Neutrophil (primary cell): Measurements from ENCODE around the gene RANBP1.

ENCODE experiments used
- H3K27ac ChIP-seq: fragments of 200-600 bp; sonication (generic); 2 replicates; pipeline ENCODE4 v1.5.1; 2016; ENCODE audit warnings: mild to moderate bottlenecking, moderate library complexity
- H3K27me3 ChIP-seq: fragments of 200-600 bp; sonication (generic); 2 replicates; pipeline ENCODE4 v1.6.0; 2016; ENCODE audit warnings: mild to moderate bottlenecking
- H3K36me3 ChIP-seq: fragments of 200-600 bp; sonication (generic); 2 replicates; pipeline ENCODE4 v1.5.1; 2017
- H3K4me1 ChIP-seq, 2 experiments: fragments of 200-600 bp in 1 of 2; sonication (generic) in 1 of 2; 1 replicate in 1 of 2; 2 replicates in 1 of 2; pipeline versions ENCODE4 v1.5.1 to v1.6.1; 2013 to 2016; ENCODE audit warnings: low read depth in 1 of 2, low read length in 1 of 2, mild to moderate bottlenecking in 1 of 2, moderate library complexity in 1 of 2; ENCODE audit not compliant: control insufficient read depth in 1 of 2, insufficient read depth in 1 of 2
- H3K4me3 ChIP-seq, 2 experiments: fragments of 200-600 bp in 1 of 2; sonication (generic) in 1 of 2; 1 replicate in 1 of 2; 2 replicates in 1 of 2; pipeline ENCODE4 v1.5.1; 2013 to 2016; ENCODE audit warnings: low read depth in 1 of 2, low read length in 1 of 2, mild to moderate bottlenecking in 1 of 2, moderate library complexity in 1 of 2
- H3K9me3 ChIP-seq: fragments of 200-600 bp; sonication (generic); 2 replicates; pipeline ENCODE4 v1.5.1; 2016
- TF ChIP-seq, protein P1 (sequence below): fragments of 200-600 bp; sonication (generic); IDR thresholded peaks from 2 replicates; pipeline ENCODE4 v1.5.1; 2016; ENCODE audit warnings: antibody characterized with exemption

Gene RANBP1

DNA sequence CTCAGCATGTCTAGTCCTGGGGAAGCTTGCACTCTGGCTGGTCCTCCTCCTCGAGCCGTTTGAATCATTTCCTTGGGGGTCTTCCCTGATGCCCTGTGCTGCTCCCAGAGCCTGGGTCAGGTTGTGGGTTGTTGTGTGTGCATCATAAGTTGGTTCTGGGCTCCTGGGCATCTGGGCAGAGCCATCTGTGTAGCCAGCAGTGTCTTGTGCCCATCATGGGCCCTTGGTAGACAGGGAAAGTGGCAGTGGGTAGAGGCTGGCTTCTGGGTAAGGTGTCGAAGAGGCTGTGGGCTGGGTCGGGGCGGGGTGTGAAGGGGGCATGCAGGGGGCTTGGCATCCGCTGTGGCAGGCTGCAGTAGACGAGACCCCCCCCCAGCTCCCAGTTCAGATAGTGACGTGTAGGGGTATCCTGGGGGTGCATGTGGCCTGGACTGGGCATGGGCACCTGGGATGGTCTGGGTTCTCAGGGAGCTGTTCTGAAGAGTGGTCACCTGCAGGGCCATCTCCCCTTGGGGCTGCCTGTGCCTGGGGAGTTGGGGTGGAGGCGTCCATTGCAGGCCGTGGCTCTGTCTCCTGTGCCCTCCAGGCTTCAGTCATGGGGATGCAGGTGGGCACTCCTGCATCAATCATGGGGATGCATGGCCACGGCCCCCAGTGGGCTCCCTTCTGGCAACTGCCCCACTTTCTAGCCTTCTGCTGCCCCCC, 8.3 kb downstream of the RANBP1 start:
- TF ChIP-seq, protein P1, sequence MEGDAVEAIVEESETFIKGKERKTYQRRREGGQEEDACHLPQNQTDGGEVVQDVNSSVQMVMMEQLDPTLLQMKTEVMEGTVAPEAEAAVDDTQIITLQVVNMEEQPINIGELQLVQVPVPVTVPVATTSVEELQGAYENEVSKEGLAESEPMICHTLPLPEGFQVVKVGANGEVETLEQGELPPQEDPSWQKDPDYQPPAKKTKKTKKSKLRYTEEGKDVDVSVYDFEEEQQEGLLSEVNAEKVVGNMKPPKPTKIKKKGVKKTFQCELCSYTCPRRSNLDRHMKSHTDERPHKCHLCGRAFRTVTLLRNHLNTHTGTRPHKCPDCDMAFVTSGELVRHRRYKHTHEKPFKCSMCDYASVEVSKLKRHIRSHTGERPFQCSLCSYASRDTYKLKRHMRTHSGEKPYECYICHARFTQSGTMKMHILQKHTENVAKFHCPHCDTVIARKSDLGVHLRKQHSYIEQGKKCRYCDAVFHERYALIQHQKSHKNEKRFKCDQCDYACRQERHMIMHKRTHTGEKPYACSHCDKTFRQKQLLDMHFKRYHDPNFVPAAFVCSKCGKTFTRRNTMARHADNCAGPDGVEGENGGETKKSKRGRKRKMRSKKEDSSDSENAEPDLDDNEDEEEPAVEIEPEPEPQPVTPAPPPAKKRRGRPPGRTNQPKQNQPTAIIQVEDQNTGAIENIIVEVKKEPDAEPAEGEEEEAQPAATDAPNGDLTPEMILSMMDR = no peak
- H3K27me3 ChIP-seq = peaks cover 2% of the 10 kb centered on the region
- no peaks in the 10 kb centered on the region for H3K9me3 ChIP-seq
- peaks cover 70% of the 10 kb centered on the region for H3K36me3 ChIP-seq
- H3K27ac ChIP-seq = no peak overlapping the region
- H3K4me1 ChIP-seq = no peaks in the 10 kb centered on the region
- H3K4me3 ChIP-seq = no peak overlapping the region

DNA sequence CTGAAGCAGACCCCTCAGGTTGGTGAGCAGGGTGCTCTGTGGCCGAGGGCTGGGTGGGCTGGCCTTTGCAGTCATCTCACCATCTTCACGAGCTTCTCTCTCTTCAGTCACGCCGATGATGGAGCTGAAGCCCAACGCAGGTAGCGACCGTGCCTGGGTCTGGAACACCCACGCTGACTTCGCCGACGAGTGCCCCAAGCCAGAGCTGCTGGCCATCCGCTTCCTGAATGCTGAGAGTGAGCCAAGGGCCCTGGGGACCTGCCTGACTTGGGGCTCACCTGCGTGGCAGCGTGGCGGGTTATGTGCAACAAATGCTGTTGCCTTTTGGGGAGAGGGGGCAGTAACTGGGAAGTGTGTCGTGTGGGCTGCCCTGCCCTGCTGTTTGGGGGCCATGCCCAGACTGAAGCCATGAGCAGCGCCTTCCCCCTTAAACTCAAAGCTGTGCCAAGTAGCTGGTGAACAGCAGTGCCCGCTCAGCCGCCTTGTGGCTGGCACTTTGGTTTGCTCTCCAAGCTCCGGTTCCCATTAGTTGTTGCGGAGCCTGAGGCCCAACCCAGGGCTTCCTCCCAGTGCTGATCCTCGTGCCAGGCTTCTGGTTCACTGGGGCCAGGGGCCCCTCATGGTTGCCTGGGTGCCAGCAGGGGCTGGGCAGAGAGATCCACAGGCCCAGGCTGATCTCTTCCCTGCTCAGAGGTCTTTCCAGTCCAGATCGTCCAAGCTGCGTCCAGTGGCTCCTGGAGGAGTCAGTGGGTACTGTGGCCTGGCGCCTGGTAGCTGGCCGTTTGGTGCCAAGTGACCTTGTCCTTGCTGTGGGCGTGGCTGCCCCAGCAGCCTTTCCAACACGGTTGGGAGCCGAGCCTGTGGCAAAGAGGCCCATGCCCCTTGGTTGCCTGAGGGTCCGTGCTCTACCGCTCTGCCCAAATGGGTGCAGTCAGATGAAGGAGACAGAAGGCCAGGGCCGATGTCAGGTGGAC, 9.6 kb downstream of the RANBP1 start:
- Histone ChIP-seq H3K4me1 (peaks cover 0 to 1% of the 10 kb centered on the region in 2 experiments), H3K27ac (no peak overlapping the region), H3K27me3 (peaks cover 12% of the 10 kb centered on the region), H3K36me3 (peaks cover 60% of the 10 kb centered on the region), H3K4me3 (no peak overlapping the region), H3K9me3 (no peaks in the 10 kb centered on the region)
- TF ChIP-seq, protein P1 = no peak

DNA sequence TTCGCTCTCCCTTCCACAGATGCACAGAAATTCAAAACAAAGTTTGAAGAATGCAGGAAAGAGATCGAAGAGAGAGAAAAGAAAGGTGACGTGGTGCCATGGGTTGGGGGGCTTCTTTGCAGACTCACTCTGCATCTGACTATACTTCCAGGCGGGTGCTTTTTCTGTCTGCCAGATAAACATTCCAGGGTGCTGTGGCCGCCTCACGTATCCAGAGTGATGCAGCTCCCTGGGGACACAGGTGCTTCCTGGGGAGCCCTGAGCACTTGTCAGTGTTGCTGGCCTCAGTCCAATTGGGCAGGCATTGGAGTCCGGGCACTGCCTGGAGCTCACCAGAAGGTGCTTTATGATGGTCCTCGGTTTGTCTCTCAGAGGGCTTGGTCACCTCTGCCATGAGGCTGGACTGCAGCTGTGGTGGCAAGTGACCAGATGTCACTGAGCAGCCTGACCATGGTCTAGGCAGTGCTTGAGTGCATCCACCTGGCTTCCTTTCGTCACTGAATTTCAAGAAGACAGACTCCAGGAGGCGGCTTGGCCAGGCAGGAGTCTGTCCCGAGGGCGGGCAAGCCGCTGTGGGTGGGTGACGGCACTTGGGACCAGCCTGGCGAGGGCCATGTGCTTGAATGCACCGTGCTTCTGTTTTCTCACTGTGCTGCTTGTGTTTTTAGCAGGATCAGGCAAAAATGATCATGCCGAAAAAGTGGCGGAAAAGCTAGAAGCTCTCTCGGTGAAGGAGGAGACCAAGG, 10.6 kb downstream of the RANBP1 start:
- TF ChIP-seq, protein P1 = no peak
- H3K27ac ChIP-seq = no peak overlapping the region
- peaks cover 21% of the 10 kb centered on the region for H3K27me3 ChIP-seq
- H3K4me3 ChIP-seq = no peak overlapping the region
- H3K4me1 ChIP-seq = peaks cover 0 to 10% of the 10 kb centered on the region in 2 experiments
- H3K9me3 ChIP-seq = no peaks in the 10 kb centered on the region
- peaks cover 55% of the 10 kb centered on the region for H3K36me3 ChIP-seq

DNA sequence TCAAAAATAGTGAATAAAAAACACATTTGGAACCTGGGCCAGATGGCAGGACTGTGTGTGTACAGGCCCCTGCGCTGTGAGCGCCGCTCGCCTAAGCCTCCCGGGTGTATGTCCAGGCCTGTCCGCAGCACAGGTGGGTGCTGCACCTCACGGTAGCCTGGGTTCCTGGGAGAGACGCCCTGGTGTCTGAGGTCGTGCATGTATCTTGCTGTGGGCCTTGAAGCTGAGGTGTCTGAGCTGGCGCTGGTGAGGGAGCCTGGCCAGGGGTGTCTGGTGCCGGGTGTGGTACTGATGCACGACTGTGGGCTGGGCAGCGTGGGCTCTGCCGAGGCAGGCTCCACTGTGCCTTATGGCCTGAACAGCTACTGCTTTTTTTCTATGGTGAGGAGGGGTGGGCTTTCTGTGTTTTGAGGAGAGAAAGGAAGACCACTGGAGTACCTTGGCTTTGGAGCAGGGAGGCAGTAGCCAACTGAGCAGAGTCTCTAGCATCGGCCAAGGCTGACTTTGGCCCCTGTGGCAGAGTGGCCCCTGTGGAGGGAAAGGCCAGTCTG, 11.5 kb downstream of the RANBP1 start:
- TF ChIP-seq, protein P1 = no peak
- no peak overlapping the region for H3K27ac ChIP-seq
- no peaks in the 10 kb centered on the region for H3K9me3 ChIP-seq
- H3K4me3 ChIP-seq = no peak overlapping the region
- peaks cover 4 to 14% of the 10 kb centered on the region in 2 experiments for H3K4me1 ChIP-seq
- peaks cover 29% of the 10 kb centered on the region for H3K27me3 ChIP-seq
- peaks cover 50% of the 10 kb centered on the region for H3K36me3 ChIP-seq
